Hippocampal formation (tissue), 2 donors: ENCODE results near the gene MCUB.
"Not testable (repeated sequence)": the region's sequence is repeated elsewhere in the genome, so short reads cannot be mapped to it uniquely, and the experiment has no call there.

Source experiments
- DNase-seq, 2 donors: peaks; one replicate each; lab custom pipeline; 2025; lab: John Stamatoyannopoulos, UW

MCUB gene

DNA sequence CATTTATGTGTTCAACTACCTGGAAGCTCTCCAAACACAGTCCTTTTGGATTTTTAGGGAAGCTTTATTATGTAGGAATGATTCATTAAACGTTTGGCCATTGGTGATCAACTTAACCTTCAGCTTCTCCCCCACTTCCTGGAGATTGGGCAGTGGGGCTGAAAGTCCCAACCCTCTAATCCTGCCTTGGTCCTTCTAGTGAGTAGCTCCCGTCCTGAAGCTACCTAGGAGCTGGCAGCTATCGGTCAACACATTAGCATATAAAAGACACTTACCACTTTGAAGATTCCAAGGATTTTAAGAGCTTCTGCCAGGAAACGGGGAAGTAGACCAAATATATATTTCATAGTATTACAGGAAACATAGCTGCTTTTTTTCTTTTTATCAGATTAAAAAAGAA lies 69.7 kb downstream of the MCUB start:
- DNase-seq, result no peak

DNA sequence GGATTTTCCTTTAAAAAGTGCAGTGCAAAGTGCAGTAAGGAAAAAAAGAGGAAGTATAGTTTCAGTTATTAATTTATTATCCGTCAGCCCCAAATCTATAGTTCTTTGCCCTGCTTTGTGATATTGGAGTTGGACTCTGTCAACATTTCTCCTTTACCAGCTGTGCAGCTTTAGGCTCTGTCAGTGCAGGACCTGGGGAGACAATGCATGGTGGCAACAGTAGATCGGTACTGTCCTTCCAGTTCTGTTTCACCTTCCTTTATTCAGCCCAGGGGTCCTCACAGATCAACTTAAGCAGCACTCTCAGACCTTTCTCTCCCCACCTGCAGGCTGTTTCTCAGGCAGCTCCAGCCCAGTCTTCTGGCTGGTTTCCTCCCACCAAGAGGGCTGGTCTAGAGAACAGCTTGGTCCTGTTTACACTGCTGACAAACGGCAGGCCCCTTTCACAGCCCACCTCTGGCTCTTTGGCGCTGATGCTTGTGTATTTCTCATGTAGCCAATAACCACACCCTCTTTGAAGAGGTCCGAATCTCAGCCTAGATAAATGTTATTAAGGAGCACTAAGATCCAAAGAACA lies 71.6 kb downstream of the MCUB start:
- no peak for DNase-seq

DNA sequence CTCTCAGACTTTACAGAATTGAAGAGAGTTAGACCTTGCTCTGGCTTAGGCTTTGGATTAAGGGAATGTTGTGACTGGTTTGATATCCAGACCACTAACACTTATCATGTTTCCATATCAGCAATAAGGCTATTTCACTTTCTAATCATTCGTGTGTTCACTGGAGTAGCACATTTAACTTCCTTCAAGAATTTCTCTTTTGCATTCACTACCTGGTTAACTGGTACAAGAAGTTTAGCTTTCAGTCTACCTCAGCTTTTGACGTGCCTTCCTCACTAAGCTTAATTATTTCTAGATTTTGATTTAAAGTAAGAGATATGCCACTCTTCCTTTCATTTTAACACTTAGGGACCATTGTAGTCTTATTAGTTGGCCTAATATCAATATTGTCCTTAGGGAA lies 80.6 kb downstream of the MCUB start:
- DNase-seq, result no peak

DNA sequence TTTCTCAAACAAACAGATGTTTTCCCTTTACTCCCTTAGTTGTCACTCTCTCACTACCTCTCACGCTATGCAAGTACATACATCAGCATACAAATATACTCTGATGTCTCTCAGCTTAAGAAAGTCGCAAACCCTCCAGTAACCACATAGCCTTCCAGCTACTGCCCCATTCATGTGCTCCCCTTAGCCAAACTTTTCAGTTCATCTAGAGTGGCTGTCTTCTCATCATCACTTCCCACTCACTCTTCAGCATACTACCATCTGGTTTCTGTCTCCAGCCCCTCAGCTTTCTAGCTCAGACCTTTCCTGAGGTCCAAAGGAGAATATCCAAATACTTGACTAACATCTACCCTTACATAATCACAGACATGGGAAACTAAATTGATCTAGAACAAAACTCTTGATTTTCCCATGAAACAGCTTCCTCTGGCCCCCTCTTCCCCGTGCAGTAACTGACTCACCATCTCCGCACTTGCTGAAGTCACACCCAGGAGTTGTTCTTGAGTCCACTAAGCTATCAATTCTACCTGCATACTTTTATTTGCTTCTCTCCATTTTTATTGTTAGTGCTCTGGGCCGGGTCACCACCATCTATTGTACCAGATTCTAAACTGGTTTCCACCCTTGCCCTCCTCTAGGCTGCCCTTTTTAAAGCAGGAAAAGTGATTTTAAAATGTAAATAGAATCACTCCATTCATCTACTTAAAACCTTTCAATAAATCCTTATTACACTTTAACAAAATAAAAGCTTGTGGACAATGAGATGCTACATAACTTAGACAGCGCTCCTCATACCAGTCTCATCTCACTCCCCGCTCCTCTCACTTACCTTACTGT lies 86.0 kb downstream of the MCUB start:
- DNase-seq, result no peak

DNA sequence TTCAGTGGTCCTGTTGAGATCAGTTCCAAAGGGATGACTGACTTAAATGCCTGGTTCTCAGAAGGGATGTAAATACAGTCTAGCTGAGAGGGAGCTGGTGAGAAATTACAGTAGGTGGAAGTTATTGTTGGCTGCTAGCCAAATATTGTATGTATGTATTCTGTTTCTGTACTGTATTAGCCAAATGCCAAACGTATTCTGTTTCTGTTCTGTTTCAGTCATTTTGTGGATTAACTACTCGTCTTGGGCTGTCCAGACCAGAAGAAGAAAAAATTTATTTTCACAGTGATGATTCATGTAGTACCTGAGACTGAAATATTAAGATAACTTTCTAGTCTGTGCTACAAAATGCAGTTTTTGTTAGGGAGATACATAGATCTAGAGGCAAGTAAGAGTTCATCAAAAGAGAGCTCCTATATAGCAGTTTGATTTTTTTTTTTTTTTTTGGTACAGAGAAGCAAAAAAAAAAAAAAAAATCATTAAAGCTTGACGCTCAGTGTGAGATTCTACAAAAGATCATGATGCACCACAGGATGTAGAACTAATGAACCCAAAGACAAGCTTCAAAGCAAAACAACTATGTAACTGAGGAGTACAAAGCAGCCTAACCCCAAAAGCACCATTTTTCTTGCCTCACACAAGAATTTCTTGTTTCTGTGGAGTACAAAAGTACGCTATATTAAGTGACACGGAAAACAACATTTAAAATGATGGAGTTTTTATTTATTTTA lies 88.4 kb downstream of the MCUB start:
- DNase-seq, result no peak

DNA sequence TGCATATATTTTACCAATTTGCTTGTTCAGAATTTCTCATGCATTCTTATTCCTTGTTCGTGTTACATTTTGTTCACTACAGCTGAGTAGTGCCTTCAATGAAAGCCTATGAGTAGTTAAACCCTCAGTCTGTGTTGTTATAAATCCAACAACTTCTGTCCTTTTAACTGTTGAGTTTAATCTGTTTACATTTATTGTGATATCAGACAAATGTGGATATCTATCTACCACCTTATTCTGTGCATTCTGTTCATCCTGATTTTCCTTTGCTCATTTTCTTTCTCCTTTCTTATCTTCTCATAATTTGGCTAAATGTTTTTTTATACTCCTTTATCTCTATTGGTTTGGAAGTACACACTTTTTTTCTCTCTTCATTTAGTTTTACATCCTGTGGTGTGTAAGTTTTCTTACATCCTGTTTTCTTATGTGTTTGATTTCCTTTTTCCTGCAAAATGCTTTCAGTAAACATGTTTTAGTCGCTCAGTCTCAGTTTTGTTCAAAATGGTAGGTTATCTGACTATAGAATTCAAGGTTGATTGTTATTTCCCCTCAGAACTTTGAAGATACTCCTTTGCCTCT lies 89.0 kb downstream of the MCUB start:
- no peak for DNase-seq

DNA sequence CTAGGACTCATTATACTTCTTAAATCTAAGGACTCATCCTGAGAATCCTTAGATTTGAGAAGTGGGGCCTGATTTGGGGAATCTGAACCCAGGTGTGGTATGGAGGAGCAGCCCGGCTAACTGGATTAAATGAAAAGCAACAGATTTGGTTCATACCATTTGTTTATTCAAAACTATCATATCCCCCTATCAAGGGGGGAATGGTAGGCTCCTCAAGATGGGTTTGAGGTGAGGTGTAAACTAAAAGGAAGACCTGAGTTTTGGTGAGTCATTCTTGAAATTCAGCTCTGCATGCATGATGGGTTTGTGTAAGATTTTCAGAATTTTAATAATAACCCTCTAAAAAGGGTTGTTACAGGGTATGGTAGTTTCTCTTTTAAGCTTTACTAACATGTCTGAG lies 89.8 kb downstream of the MCUB start:
- no peak for DNase-seq

DNA sequence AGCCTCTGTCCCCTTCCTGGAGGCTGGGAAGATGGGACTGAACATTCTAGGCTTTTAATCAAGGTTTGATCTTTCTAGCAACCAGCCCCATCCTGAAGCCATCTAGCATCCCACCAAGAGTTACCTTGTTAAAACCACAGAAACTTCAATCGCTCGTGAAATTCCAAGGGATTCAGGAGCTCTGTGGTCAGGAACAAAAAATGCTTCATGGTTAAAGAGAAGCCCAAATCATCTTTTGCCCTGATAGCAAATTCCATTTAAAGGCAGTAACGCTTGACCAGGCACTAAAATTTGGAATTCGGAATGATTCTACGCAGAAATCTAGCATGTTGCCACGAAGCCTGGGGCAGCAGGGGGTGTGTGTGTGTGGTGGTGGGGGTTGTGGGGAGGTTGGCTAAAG lies 95.3 kb downstream of the MCUB start:
- DNase-seq, result no peak

DNA sequence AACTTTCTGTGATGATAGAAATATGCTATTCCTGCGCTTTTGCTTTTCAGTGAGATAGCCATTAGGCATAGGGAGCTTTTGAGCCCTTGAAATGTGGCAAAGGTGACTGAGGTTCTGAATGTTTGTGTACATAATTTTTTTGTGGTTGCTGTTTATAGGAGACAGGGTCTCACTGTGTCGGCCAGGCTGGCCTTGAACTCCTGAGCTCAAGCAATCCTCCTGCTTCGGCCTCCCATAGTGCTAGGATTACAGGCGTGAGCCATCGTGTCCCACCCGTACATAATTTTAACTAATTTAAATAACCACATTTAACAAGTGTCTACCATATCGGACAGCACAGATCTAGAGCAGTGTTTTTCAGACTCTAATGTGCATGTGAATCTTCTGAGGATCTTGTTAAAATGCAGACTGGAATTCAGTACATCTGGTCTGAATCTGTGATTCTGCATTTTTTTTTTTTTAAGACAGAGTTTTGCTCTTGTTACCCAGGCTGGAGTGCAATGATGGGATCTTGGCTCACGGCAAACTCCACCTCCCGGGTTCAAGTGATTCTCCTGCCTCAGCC lies 97.9 kb downstream of the MCUB start:
- DNase-seq, result no peak

DNA sequence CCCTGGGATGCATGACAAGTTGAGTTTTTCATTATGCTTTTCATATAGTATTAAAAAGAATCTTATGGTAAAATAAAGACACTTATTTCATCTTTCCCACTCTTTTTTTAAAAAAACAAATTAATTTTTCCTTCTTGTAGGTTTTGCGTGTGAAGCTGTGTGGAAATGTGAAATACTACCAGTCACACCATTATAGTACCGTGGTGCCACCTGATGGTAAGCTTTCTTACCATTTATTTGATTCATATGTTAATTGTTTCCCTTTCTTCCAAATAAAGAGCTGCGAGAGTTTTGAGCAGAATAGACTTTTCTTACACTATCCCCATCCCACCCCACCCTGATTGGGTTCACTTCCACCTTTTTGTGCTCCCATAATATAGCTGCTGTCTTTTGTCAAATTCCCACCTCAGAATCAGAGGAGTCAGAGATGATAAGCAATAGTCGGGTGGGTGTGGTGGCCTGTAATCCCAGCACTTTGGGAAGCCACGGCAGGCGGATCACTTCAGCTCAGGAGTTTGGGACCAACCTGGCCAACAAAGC lies 98.9 kb downstream of the MCUB start:
- DNase-seq, result no peak

DNA sequence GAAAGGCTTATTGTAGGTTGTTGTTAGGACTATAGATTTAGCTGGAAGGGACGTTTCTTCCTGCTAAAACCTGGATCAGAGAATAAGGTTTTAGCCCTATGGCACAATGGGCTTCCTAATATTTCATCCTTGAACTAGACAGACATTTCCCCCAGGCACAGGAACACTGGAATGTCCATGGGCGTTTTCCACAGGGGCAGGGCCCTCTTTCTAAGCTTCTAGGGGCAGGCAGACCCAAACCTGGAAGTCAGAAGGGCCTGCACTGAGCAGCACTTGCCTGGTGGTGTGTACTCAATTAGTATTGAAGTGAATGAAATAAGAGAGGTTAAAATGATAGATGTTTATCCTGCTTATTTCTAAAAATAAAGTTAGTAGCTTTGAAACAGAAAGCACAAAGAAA lies 102.1 kb downstream of the MCUB start:
- no peak for DNase-seq

DNA sequence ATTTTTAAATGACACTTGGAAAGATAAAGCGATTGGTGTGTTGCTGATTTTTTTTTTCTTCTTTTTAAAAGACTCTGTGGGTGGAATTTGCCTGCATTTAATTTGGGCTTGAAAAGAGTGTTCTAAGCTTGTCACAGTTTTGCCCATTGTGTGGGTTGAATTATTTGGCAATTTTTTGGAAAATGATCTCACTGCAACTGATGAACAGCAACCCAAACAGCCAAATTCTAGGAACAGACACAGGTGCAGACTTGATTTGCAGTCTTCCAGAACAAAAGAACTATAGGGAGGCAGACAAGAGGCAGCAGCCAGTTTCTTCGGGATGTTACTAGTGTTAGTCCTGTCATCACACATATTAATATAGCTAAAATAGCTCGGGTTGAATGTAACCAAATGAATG lies 102.7 kb downstream of the MCUB start:
- DNase-seq, result peak in 1 of 2 donors; percentile 17

DNA sequence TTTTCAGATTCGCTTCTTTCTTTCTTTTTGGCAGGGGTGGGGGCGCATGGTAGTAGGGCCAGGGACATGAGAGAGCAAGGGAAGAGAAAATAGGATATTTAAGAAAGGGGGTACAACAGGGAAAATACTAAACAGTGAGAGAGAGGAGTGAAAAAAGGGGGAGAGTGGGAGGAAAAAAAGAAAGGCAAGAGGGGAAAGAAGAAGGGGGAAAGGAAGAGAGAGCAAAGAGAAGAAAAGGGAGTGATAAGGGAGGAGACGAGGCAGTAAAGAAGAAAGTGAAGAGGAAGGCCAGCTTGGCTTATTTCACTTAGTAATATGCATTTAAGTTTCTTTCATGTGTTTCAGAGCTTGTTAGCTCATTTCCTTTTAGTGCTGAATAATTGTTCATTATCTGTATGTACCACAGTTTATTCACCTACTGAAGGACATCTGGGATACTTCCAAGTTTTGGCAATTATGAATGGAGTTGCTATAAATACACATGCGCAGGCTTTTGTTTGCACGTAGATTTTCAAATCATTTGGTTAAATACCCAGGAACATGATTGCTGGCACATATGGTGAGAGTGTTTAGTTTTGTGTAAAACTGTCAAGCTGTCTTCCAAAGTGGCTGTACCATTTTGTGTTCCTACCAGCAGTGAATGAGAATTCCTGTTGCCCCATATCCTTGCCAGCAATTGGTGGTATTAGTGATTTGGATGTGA lies 105.9 kb downstream of the MCUB start:
- no peak for DNase-seq

DNA sequence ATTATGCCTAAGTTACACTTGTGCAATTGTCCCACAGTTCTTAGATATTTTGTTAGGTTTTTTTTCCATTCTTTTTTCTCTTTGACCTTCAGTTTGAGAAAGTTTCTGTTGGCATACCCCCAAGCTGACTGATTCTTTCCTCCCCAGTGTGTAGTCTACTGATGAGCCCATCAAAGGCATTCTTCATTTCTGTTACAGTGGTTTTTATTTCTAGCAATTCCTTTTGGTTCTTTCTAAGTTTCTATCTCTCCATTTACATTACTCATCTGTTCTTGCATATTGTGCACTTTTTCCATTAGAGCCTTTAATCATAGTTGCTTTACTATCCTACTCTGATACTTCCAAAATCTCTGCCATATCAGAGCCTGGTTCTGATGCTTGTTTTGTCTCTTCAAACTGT lies 111.3 kb downstream of the MCUB start:
- no peak for DNase-seq

DNA sequence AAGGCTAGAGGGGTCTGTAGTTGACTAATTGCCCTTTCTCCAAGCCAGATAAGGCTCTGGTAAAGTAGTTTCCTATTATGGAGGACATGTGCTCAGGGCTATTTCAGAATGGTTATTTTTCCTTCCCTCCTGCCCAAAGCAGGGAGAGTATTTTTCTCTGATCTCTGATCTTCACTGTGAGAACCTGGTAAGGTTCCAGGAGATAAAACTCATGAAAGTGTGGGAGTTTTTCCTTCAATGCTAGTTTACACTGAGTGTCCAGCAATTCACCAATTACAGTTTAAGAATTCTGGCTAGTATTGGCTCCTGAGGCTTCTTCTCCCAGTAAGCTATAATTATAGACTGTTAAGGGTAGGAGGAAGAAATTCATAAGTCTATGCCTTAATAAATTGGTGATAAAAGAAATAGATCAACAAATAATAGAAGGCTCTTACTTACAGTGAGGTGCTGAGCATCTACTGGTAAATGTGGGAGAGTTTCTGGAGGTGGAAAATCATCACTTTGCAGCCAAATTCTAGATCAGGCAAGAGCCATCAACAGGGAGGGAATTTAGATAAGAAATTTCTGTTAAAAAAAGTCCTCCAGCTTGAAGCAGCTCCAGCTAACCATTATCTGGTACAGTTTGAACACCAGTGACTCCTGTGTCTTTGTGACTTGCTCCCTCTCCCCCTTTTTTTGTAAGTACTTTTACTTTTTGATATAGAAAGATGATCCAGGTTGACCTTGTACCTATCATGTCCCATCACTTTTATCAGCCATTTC lies 112.3 kb downstream of the MCUB start:
- DNase-seq, result no peak

DNA sequence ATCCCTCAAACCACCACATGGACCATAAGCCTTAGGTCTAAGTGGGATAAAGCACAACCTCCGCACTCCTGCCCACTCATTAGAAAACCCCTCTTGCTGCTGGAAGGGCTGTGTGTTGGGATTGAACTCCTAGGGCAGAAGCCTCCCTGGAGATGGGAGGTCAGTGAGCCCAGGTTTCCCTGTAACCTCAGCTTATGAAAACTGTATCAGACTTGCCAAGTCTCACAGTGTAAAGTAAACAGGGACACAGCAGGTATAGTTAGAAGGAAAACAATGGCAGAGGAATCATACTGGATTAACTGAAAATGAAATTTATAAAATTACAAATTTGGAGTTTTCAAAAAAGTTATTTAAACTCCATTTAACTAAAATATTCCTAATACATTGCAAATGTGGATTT lies 113.3 kb downstream of the MCUB start:
- no peak for DNase-seq

DNA sequence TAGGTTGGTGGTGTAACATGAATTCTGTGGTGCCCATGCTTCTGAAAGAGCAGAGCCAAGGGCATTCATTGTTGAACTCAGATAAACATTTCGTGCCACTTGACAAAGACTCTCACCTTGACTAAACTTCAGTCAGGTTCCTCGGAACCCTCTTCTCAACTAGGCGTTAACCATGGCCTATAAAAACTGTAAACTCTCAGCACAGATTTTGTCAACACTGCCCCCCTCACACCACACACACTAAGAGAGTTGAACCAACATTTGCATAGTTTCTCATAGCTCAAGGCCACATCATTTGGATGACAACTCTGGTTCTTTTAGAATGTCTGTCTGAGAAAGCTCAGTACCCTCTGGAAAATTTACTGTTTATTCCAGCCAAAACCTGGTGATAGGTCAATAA lies 115.1 kb downstream of the MCUB start:
- no peak for DNase-seq

DNA sequence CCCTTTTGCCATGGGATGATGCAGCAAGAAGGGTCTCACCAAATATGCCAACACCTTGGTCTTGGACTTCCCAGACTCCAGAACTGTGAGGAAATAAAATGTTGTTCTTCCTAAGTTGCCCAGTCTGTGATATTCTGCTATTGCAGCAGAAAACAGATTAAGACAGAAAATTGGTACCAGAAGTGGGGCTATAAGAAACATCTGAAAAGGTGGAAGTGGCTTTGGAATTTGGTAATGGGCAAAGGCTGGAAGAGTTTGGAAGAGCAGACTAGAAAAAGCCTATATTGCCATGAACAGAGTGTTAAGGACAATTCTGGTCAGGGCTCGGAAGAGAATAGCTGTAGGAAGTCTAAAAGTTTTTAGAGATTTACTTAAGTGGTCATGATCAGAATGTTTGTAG lies 115.8 kb downstream of the MCUB start:
- no peak for DNase-seq

DNA sequence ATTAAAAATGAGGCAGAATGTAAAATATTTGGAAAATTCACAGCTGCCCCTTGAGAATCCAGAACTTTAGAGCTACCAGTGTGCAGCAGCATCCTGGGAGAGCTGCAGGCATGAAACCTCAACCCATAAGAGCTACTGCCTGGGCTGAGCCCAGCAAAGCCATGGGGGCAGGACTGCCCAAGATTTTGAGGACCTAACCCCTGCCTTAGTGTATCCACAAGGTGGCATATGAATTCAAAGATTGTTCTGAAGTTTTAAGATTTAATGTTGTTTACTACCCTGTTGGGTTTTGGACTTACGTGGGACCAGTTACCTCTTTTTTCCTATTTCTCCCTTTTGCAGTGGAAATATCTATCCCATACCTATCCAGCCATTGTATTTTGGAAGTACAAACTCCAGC lies 116.8 kb downstream of the MCUB start:
- no peak for DNase-seq

DNA sequence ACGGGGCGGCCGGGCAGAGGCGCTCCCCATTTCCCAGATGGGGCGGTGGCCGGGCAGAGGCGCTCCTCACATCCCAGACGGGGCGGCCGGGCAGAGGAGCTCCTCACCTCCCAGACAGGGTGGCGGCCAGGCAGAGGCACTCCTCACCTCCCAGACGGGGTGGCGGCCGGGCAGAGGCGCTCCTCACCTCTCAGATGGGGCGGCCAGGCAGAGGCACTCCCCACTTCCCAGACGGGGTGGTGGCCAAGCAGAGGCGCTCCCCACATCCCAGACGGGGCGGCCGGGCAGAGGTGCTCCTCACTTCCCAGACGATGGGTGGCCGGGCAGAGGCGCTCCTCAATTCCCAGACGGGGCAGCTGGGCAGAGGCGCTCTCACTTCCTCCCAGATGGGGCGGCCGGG lies 118.4 kb downstream of the MCUB start:
- not testable (repeated sequence) for DNase-seq

DNA sequence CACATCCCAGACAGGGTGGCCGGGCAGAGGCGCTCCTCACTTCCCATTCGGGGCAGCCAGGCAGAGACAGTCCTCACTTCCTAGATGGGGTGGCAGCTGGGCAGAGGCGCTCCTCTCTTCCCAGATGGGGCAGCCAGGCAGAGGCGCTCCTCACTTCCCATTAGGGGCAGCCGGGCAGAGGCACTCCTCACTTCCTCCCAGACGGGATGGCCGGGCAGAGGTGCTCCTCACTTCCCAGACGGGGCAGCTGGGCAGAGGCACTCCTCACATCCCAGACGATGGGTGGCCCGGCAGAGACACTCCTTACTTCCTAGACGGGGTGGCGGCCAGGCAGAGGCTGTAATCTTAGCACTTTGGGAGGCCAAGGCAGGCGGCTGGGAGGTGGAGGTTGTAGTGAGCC lies 118.9 kb downstream of the MCUB start:
- DNase-seq, result not testable (repeated sequence)
